A549 treated with Hydrocortisone at 1 μM for 4 hours (cell line): ENCODE measurements around the gene NEO1. TPM values are rescaled to one million over a fixed set of nuclear protein-coding genes. Genes with fewer than 3 reads are reported as not detected.

ENCODE experiments used
- total RNA-seq: library from RNA; stranded (reverse); fragments of 200-300 nt; extraction: Qiagen RNA extraction; gene quantifications from 5 replicates; pipeline ENCODE4 v1.2.3, GENCODE V29; 2022

Gene NEO1
- total RNA-seq, result 31.1 to 37.7 TPM (median 34.3 TPM) in 5 replicates

GRCh38 chr15:73051807-73052652 lies at the start of gene NEO1:
Gene NEO1, plus strand, starts transcription at chr15:73052463. Its CDS starts 213 bp downstream, at chr15:73052676.

